Measurements from ENCODE around the gene MAG.
"Not testable (repeated sequence)": the region's sequence is repeated elsewhere in the genome, so short reads cannot be mapped to it uniquely, and the experiment has no call there.

Gene MAG

DNA sequence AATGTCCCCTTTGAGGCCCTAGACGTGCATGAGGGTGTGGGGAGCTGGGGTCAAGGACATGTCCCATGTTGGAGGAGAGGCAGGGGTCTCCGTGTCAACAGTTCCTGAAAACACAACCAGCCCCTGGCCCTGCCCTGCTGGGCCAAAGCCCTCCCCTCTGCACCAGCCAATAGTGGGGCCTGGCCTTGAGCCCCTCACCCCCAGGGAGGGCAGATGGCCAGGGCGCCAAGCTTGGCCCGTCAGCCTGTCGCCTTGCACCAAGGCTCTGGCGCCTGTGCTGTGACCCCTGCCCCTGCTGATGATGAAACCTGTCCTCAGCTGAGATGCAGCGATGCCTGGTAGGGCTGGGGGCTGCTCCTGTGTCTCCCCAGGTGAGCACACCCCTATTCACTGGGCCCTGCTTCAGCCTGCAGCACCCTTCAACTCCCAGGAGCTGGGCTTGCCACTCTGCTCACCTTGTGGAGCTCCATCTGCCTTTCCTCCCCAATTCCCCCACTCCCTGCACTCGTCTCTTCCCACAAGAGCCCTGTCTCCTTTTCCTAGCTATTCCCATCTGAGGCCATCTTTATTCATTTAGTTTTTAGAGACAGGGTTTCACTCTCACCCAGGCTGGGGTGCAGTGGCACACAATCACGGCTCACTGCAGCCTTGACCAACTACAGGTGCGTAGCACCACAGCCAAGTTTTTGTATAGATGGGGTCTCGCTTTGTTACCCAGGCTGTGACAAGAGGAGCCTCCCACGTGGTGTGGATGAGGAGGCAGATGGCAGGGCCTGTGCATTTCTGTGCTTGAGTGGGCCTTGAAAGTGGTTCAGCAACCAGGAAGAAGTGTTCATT, 11.8 kb upstream of the MAG start:
- no peak for DNase-seq (ENCODE audit: low read depth in 2 of 2, low spot score in 1 of 2)

DNA sequence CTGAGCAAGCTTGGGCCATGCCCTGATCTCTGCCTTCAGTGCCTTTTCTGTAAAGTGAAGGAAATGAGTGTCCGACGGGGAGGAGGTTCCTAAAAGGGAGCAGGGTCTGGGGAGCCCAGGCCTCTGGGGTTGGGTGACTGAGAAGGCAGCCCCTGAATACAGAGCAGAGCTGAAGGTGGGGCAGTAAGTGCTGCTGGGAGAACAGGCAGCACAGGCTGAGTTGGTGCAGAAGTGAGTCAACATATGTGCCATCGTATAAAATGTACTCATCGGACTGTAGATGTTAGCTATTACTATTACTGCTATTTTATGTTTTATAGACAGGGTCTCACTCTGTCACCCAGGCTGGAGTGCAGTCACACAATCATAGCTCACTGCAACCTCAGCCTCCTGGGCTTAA, 10.7 kb upstream of the MAG start:
- no peak for DNase-seq (ENCODE audit: low read depth in 2 of 2, low spot score in 1 of 2)

DNA sequence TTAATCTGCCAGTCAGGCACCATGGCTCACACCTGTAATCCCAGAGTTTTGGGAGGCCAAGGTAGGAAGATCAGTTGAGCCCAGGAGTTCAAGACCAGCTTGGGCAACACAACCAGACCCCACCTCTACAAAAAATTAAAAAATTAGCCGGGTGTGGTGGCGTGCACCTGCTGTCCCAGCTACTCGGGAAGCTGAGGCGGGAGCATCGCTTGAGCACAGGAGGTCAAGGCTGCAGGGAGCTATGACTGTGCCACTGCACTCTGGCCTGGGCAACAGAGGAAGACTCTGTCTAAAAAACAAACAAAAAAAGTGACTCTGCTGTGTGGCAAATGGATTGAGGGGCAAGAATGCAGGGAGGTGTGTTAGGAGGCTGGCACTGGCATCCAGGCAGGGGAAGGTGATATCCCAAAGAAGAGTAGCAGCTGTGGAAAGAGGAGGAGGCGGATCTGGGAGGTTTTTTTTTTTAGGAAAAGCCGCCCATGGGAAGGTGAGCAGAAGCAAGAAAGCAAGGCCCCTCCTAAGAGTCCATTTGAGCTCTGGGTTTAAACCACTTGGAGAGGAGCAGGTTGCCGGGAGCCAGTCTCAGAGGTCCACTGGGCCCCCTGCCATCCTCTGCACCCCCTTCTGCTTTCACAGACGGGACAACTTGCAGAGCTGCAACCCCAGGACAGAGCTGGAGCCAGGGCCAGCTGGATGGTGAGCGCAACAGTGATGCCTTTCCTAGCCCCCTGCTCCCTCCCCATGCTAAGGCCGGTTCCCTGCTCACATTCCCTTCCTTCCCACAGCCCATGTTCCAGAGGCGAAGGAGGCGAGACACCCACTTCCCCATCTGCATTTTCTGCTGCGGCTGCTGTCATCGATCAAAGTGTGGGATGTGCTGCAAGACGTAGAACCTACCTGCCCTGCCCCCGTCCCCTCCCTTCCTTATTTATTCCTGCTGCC, 7.5 kb upstream of the MAG start:
- no peak for DNase-seq (ENCODE audit: low read depth in 2 of 2, low spot score in 1 of 2)

DNA sequence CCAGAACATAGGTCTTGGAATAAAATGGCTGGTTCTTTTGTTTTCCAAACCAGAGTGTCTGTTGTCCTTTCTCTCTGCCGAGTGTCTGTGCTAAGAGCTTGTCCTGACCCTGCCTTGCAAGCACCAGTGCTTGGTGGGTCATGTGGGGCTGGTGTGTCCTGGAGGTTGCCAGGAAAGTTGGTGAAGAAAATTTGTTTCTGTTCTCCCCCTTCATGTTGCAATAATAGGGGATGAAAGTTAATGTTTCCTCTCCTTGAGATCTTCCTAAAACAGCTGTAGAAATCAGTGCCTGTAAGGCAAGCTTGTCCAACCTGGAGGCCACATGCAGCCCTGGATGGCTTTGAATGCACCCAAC, 6.9 kb upstream of the MAG start:
- DNase-seq (ENCODE audit: low read depth in 2 of 2, low spot score in 1 of 2), result no peak

DNA sequence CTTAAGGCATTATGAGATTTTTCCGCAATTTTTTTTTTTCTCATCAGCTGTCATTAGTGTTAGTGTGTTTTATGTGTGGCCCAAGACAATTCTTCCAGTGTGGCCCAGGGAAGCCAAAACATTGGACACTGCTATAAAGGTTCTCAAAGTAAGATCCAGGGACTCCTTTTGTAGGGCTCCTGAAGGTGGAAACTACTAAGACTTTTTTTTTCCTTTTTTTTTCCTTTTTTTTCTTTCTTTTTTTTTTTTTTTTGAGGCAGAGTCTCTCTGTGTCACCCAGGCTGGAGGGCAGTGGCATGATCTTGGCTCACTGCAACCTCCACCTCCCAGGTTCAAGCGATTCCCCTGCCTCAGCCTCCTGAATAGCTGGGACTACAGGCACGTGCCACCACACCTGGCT, 6.5 kb upstream of the MAG start:
- DNase-seq (ENCODE audit: low read depth in 2 of 2, low spot score in 1 of 2), result not testable (repeated sequence)

DNA sequence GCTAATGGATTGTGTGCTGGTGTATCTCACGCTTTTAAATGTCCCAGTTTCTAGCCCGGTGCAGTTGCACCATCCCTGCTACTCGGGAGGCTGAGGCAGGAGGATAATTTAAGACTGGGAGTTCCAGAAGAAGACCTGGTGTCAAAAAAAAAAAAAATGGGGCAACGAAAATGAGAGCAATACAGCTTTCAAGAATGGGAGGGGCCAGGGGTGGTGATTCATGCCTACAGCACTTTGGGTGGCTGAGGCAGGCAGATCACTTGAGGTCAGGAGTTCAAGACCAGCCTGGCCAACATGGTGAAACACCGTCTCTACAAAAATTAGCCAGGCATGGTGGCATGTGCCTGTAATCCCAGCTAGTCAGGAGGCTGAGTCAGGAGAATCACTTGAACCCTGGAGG, 5.9 kb upstream of the MAG start:
- not testable (repeated sequence) for DNase-seq (ENCODE audit: low read depth in 2 of 2, low spot score in 1 of 2)

DNA sequence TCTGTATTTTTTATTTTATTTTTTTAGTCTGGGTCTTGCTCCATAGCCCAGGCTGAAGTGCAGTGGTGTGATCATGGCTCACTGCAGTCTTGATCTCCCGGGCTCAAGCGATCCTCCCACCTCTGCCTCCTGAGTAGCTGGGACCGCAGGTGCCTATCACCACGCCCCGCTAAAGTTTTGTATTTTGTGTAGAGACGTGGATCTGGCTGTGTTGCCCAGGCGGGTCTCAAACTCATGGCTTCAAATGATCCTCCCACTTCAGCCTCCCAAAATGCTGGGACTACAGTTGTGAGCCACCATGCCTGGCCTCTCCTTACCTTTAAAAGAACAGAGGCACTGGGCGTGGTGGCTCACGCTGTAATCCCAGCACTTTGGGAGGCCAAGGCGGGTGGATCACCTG, 4.2 kb upstream of the MAG start:
- no peak for DNase-seq (ENCODE audit: low read depth in 2 of 2, low spot score in 1 of 2)

DNA sequence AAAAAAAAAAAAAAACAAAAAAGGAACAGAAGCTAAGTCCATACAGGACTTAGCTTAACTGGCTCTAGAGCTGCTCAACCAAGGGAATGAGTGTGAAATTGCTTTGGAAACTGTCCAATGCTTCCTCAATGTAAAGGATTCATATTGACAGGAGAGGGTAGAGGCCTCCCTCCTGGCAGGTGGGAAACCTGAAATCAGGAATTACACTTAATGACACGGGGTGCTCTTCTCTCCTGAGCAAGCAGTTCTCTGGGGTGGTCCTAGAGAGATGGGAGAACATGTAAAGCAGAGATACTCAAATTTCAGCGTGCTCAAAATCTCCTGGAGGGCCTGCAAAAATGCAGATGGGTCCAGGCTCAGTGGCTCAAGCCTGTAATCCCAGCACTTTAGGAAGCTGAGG, 3.6 kb upstream of the MAG start:
- no peak for DNase-seq (ENCODE audit: low read depth in 2 of 2, low spot score in 1 of 2)

DNA sequence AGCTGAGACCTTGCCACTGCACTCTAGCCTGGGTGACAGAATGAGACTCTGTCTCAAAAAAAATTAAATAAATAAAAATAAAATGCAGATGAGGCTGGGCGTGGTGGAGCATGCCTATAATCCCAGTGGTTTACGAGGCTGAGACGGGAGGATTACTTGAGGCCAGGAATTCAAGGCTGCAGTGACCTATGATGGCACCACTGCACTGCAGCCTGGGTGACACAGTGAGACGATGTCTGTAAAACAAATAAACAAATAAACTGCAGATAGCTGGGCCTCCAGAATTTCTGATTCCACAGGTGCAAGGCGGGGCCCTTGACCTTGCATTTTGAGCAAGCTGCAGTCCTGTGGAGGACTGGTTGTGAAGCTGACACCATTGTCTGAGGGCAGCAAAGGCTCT, 3.1 kb upstream of the MAG start:
- DNase-seq (ENCODE audit: low read depth in 2 of 2, low spot score in 1 of 2), result no peak

DNA sequence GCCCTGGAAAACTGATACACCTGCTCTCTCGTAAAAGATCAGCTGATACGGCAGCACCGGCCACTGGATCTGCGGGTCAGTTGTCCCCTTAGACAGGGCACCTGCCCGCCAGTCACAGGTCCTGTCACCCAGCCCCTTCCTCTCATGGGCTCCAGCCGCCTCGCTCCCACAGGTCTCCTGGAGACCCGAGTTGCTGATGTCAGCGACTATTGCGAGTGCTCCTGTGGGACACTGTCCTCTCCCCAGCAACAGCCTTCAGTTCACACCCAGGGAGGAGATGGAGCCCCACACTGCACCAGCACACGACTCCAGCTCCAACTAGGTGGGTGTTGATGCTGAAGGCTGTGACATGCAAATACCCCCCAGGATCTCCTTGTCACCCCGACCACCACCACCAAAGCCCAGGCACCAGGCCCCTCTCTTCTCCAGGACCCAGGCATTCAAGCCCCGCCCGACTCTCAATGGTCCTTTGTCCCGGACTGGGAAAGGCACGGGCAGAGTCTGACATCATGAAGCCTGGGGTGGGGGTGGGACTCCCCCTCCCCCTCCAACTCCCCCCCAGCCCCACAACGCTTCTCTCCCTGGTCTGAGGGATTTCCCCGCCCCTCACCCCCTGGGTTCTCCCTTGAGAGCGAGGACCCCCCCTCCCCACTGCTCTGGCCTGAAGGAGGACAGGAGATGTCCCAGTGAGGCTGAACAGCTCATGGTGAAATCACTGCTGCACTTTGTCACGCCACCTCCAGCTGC, 1.4 kb upstream of the MAG start:
- DNase-seq (ENCODE audit: low read depth in 2 of 2, low spot score in 1 of 2), result no peak

DNA sequence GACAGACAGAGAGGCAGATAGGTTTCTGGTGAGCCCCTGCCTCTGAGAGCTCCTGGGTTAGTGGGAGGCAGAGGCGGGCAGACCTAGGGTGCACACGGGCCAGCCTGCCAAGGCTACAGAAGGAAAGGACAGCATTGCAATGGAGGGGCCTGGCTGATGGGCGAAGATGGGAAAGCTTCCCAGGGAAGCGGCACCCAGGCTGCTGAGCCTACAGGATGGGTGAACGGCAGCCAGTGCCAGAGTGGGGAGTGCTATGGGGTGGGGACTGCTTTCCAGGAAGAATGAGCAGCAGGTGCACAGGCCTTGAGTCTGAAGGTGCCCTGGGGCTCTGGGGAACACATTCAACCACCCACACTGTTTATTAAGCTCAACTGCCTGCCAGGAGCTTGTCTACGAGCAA, 702 bp upstream of the MAG start:
- no peak for DNase-seq (ENCODE audit: low read depth in 2 of 2, low spot score in 1 of 2)

DNA sequence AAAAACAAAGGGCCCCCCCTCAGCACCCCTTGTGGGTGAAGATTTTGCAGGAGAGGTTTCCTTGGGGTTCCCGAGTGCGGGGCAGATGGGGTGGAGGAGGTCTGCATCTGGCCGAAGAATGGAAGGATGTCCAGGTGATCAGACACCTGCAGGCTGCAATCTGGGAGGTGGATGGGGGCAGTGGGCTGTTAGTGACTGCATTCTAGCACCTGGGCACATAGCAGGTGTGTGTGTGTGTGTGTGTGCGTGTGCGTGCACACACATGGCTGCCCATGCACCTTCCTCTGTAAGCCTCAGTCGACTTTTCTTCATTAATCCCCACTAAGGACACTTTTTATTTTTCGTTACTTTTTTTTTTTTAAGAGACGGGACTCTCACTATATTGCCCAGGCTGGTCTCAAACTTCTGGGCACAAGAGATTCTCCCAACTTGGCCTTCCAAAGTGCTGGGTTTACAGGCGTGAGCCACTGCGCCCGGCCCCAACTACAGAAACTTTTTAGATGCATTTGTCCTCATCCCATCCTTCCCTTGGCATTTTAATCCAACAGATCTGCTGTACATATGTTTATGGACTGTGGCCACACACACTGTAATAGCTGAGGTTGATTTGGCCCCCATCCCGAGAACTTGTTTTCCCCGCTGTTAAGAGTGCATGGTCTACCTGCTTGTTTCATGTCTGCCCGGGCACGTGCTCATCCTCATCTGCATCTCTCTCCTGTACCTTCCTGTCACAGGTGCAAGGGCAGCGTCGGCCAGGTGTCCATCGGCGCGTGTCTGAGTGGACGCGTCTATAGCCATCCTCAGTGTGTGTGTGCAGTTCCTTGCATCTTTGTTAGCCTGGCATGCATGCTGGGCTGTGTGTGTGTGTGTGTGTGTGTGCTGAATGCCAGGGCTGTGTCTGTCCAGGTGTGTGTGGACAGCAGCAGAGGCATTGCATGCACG, 731 bp downstream of the MAG start:
- no peak for DNase-seq (ENCODE audit: low read depth in 2 of 2, low spot score in 1 of 2)

DNA sequence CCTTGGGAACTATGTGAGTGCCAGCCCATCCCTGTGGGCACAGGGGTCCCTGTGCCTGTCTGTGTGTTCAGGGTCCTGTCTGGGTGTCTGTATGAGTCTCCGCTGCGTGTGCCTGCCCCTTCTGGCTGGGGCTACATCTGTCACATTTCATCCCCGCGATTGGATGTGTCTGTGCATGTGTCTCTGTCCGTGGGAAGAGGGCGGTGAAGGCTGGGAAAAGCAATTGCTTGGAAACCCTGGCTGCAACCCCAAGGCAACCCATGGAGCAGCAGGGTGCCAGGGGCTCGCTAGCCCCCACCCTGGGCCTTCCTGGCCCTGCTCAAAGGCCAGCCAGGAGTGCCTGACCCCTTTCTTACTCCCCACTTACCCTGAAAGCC, 1.4 kb downstream of the MAG start:
- DNase-seq (ENCODE audit: low read depth in 2 of 2, low spot score in 1 of 2), result no peak

DNA sequence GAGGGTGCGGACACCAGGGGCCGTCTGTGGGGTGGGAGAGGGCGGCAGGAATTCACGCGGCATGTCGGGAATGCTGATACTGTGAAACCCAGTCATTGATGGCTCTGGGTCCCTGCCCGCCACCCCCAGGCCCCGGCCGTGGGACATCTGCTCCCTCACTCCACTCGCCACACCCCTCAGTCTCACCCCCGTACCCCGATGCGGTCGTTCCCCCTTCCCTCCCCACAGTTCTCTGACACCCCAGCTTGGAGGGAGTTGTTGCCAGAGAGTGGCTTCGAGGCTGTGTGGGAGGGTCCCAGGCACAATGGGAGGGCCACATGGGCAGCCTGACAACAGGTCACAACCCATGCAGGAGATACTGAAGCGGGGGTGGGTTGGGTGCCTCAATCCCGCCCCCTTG, 1.8 kb downstream of the MAG start:
- no peak for DNase-seq (ENCODE audit: low read depth in 2 of 2, low spot score in 1 of 2)

DNA sequence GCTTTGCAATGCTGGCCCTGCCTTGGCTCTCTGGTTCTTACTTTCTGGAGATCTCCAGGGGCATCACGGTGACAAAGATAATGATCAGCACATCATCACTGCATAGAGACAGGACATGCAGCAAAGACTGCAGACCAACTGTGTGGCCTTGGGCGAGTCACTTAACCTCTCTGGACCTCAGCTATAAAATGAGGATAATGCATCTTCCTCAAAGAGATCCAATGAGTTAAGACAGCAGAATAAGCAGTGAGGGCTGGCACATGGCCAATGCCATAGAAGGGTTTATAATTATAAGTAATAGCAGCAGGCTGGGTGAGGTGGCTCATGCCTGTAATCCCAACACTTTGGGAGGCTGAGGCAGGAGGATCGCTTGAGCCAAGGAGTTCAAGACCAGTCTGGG, 2.4 kb downstream of the MAG start:
- DNase-seq (ENCODE audit: low read depth in 2 of 2, low spot score in 1 of 2), result no peak

DNA sequence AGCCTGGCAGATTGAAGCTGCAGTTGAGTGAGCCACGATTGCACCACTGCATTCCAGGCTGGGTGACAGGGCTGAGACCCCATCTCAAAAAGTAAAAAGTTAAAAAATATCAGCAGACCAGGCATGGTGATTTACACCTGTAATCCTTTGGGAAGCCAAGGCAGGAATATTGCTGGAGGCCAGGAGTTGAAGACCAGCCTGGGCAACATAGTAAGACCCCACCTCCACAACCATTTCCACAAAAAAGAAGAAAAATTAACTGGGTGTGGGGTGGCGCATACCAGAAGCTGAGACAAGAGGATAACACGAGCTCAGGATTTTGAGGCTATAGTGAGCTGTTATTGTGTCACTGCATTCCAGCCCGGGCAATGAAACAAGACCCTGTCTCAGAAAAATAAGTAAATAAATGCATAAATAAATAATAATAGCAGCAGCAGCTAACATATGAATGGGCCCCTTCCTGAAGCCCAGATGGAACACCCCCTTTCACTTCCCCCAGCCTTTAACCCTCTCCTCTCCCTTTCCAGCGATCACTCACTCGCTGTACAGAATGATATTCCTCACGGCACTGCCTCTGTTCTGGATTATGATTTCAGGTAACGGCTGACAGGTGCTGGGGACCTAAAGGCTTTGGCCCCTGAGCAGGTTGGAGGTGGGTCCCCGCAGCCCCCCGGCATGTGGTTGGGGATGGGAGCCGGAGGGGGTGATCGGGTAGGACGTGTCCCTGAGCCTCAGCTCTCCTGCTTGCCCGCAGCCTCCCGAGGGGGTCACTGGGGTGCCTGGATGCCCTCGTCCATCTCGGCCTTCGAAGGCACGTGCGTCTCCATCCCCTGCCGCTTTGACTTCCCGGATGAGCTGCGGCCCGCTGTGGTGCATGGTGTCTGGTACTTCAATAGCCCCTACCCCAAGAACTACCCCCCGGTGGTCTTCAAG, 3.2 kb downstream of the MAG start:
- no peak for DNase-seq (ENCODE audit: low read depth in 2 of 2, low spot score in 1 of 2)

DNA sequence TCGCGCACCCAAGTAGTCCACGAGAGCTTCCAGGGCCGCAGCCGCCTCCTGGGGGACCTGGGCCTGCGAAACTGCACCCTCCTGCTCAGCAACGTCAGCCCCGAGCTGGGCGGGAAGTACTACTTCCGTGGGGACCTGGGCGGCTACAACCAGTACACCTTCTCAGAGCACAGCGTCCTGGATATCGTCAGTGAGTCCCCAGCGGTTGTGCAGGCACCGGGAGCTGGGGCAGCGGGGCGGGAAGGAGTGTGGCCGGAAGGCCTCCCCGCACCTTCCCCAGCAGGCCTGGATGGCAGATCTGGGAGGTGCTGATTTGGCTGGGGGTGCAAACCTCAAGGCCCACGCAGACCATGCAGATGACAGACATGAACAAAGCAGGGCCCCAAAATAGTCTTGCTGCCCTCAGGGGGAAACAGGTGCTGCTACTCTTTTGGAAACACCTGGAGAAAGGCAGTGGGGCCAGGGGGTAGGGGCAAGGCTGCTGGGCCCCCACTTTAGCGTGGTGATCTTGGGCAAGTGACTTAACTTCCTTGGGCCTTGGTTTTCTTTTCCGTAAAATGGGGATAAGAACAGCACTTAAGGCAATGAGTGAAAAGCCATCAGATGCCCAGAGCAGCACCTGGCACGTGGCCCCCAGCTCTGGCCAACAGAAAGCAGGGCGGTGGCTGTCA, 4.0 kb downstream of the MAG start:
- peak in 1 of 2 donors; percentile 4 for DNase-seq (ENCODE audit: low read depth in 2 of 2, low spot score in 1 of 2)

DNA sequence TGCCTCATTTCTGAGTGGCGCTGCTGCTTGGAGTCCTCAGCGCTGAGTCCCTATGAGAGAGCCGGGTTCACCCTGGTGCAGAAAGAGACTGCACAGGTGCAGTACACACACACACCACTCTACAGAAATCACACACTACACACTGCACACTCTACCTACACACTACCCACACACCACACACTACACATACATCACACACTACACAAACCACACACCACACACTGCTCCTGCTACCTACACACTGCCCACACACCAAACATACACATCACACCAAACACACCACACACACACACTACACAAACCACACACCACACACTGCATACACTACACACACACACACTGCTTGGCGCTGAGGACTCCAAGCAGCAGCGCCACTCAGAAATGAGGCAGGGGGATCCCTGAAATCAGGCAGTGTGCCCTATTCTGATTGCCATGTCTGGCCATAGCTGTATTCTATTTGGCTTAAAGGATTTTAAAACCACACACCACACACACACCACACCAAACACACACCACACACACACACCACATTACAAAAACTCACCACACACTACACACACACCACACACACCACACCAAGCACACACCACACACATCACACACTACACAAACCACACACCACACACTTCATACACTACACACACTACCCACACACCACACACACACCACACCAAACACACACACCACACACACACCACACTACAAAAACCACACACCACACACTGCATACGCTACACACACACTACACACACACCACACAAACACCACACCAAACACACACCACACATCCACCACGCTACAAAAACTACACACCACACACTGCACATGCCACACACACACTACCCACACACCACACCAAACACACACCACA, 4.9 kb downstream of the MAG start:
- no peak for DNase-seq (ENCODE audit: low read depth in 2 of 2, low spot score in 1 of 2)

Data from stimulated activated CD8-positive, alpha-beta memory T cell treated with anti-CD3 and anti-CD28 coated beads, Interleukin-4, amount 100 ng/mL, for 4 hours (primary cell).